HG02798 (cell line): Measurements from ENCODE around the gene PPME1.

Experiments used
- ATAC-seq: cut with Tn5 transposase; IDR thresholded peaks from one replicate; pipeline ENCODE4 v1.9.1; 2021; ENCODE audit warnings: mild to moderate bottlenecking; ENCODE audit not compliant: unreplicated experiment, poor library complexity

The PPME1 gene

DNA sequence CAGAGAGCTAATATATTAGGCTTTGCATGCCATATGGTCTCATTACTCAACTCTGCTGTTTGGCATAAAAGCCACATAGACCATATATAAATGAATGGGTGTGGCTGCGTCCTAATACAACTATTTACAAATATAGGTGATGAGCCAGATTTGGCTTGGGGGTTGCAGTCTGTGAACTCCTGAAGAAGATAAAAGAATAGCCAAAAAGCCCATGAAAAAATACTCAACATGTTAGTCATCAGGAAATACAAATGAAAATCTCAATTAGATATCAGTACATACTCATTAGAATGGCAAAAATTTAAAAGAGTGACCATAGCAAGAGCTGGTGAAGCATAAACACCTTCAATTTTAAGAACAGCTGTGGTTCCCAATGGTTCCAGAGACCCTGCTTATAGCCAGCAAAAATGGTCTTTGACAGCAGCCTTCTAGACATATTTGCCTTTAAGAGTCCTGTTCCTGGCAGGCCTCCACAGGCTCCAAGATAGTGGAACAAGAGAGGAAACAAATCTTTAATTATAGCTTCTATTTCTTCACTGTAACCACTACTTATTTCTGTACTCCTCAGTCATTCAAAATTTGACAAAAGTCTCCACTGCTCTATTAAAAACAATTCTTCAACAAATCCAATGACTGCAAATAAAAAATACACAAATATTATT is 16.3 kb upstream of the PPME1 start:
- no peak for ATAC-seq

DNA sequence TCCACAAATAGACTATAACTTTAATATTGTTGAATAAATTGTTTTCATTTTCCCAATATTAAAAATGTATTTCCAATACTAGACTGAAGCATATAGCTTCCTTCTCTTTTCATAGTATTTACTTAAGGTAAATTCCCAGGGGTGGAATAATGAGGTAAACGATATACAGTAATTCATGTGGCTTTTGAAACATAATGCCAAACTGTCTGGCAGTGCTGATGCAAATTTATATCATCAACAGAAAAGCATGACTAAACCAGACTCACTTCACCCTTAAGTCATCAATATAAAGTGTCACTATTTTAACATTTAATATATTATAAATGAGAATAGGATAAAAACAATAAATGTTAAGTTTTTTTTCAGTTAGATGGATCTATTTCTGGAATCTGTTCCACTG is 13.9 kb upstream of the PPME1 start:
- no peak for ATAC-seq

GRCh38 chr11:74159642-74160041 is 11.4 kb upstream of the PPME1 start:
- ATAC-seq: no peak

DNA sequence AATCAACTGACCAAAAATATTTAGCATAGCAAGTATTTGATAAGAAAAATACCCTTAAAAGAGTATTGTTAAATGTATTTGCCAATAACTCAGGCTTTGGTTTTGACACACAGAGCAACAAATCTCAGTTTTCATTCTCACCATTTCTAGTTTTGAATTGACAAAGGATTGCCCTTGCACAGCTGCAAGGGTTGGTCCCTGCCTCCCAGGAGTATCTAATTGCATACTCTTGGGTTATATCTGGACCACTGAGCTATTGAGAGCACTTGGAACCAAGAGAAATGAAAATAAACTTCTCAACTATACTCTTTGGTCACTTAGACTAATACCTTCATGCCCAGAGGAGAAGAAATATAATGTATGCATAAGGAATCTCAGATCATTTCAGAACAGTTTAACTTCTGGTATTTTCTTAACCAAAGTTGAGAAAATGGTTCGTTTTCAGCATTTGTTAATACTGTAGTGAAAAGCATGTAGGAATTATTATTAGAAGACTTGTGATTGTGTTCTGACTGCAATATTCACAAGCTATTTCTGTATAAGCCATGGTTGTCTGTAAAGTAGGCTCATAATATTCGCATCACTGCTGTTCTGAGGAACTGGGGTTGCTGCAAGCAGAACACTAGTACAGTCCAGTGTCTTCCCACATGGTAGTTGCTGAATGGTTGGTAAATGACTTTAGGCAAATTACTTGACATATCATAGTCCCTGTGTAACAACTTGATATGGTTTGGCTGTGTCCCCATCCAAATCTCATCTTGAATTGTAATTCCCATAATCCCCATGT is 8.2 kb upstream of the PPME1 start:
- ATAC-seq: peak; percentile 71

- no peak for ATAC-seq
These were observed 2.3 kb upstream of the PPME1 start for GRCh38 chr11:74168838-74169237.

DNA sequence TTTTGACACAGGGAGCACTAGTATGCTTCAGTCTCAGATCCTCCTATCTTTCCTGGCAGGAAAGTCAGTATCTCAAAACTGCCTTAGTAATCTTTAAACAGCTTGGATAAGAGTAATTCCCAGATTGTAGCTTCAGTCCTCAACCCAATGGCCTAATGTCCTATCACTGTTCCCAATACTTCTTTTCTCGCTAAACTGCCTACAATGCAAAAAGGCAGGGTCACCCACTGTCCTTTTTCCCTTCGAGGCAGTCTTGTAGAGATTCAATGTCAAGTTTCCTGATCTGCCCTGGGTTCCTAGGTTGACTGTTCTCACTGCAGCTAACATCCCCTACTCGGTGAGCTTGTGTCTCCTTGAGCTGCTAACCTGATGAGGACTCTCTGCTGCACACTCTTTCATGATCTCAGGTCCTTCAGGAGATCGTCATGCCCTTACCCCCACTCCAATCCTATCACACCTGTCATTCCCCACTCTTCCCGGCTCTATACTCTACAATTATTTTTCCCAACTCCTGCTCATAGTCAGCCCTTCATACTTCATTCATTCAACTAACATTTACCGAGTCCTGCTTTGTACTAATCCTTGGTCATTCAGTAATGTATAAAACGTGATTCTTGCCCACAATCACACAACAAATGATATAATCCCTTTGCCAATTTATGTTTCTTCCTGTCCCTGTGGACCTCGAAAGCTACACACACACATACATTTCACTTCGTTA is 1.2 kb upstream of the PPME1 start:
- ATAC-seq: no peak

GRCh38 chr11:74171630-74171968 is 510 bp downstream of the PPME1 start:
- no peak for ATAC-seq

GRCh38 chr11:74171997-74172396 is 908 bp downstream of the PPME1 start:
- no peak for ATAC-seq

DNA sequence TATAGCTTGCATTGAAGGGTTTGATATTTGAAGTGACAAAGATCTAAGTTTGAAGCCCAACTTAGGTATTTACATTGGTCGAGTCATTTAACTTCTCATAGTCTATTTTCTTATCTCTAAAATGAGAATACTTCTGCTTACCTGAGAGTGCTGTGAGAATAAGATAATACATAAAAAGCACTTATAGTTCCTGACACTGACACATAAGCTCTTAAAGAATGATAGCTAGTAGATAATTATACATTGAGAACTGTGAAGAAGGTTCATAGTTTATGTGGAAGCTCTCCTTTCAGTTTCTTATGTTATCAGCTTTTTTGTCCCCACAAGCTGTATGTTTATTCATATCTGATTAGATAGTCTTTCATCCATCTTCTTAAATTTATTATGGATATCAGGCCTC is 4.8 kb downstream of the PPME1 start:
- no peak for ATAC-seq

- no peak for ATAC-seq
These were observed 8.4 kb downstream of the PPME1 start for GRCh38 chr11:74179234-74180052.

DNA sequence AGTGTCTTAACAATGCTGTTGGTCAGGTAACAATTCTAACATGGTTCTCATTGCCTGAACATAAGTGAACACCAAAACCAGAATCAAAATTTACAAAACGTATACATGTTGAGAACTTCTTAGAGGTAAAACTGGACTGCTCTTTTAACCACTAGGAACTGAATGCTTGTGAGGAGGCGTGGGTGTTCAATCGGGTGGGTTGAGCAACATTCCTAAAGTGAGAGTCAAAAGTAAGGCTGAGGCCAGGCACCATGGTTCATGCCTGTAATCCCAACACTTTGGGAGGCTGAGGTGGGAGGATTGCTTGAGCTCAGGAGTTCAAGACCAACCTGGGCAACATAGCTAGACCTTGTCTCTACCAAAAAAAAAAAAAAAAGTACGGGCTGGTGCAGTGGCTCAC is 11.5 kb downstream of the PPME1 start:
- no peak for ATAC-seq

DNA sequence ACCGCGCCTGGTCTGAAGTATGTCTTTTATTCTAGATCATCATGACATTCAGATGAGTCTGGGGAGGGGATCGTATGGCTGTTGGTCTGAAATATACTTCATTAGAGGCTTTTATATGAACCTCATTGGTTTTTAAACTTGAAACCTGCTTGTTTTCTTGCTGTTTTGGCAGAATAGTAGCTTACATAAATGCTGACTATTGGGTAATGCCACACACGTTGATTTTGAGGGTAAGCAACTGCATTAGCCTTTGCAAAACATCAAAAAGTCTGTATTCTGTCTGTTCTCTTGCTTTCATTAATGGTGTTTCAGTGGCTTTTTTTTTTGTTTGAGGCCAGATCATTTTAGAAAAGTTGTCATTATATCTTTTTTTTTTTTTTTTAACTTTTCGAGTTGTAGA is 14.2 kb downstream of the PPME1 start:
- ATAC-seq: no peak

GRCh38 chr11:74185695-74186094 is 14.6 kb downstream of the PPME1 start:
- ATAC-seq: no peak

DNA sequence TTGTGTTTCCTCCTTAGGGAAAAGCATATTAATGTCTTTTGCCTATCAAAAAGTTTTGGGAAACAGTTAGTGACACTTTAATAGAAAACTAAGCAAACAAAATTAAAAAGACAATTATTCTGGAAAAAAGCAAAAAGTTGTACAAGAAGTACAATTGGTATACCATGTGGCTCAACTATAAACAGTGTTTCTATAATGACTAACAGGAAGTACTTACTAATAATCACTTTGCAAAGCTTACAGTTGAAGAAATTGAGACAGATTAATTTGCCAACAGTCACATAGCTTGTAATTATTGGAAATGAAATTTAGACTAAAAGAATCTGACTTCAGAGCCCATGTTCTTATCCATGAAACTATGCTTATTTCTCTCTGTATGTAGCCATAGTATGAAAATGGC is 24.7 kb downstream of the PPME1 start:
- ATAC-seq: no peak

GRCh38 chr11:74196781-74197486 is 25.8 kb downstream of the PPME1 start:
- no peak for ATAC-seq

- ATAC-seq: no peak
These were observed 32.9 kb downstream of the PPME1 start for GRCh38 chr11:74203966-74204365.

DNA sequence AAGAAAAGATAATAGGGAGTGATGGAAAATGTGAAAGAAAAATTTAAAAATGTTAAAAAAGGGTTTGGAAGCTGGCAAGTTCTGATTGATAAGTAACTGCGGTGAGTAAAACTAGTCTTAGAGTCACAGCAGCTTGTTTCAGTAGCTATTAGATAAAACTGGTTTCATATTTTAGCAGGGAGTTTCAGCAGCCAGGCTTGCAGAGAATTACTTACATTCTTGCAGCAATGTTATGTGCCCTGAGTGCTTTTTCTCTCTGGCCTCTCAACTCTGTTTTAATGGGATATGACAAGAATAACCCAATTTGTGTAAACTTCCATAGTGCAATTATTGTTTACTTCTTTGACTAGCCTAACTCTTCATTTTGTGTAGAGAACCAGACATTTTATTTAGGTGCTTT is 33.6 kb downstream of the PPME1 start:
- no peak for ATAC-seq

- ATAC-seq: no peak
These were observed 34.1 kb downstream of the PPME1 start for GRCh38 chr11:74205181-74205580.

- no peak for ATAC-seq
These were observed 35.7 kb downstream of the PPME1 start for GRCh38 chr11:74206746-74207145.

- no peak for ATAC-seq
These were observed 37.4 kb downstream of the PPME1 start for GRCh38 chr11:74208507-74208906.
